ENCODE measurements around the gene TEF.

- TF ChIP-seq CTCF (IDR thresholded peaks at IDR 0.05) = no peak
- no peak for TF ChIP-seq POLR2A (IDR thresholded peaks at IDR 0.05)
Measured at GRCh38 chr22:41407433-41407832, 25.7 kb downstream of the TEF start.

Measured in thyroid gland (tissue), 4 donors.